HG03558 (cell line): ENCODE results near the gene SIRT2.

Experiments
- ATAC-seq: cut with Tn5 transposase; IDR thresholded peaks from one replicate; pipeline ENCODE4 v1.9.1; 2021; ENCODE audit warnings: moderate number of reproducible peaks; ENCODE audit not compliant: unreplicated experiment; ENCODE audit errors: extremely low read depth

SIRT2 gene

GRCh38 chr19:38849147-38849859, 50.1 kb downstream of the SIRT2 start:
- ATAC-seq: no peak

GRCh38 chr19:38848299-38849146, 50.9 kb downstream of the SIRT2 start:
- no peak for ATAC-seq

- no peak for ATAC-seq
Observed at GRCh38 chr19:38846097-38846496, 53.3 kb downstream of the SIRT2 start.

- no peak for ATAC-seq
Observed at GRCh38 chr19:38845374-38846024, 53.9 kb downstream of the SIRT2 start.

- ATAC-seq: no peak
Observed at GRCh38 chr19:38844093-38844686, 55.2 kb downstream of the SIRT2 start.

- no peak for ATAC-seq
Observed at GRCh38 chr19:38843175-38843758, 56.2 kb downstream of the SIRT2 start.

GRCh38 chr19:38842439-38843174, 56.8 kb downstream of the SIRT2 start:
- no peak for ATAC-seq

GRCh38 chr19:38841787-38842438, 57.5 kb downstream of the SIRT2 start:
- no peak for ATAC-seq

- ATAC-seq: no peak
Observed at GRCh38 chr19:38841180-38841766, 58.1 kb downstream of the SIRT2 start.

- no peak for ATAC-seq
Observed at GRCh38 chr19:38840583-38840968, 58.8 kb downstream of the SIRT2 start.

GRCh38 chr19:38839816-38840582, 59.4 kb downstream of the SIRT2 start:
- ATAC-seq: no peak

GRCh38 chr19:38838986-38839761, 60.2 kb downstream of the SIRT2 start:
- no peak for ATAC-seq

- ATAC-seq: no peak
Observed at GRCh38 chr19:38838208-38838985, 61.0 kb downstream of the SIRT2 start.

- no peak for ATAC-seq
Observed at GRCh38 chr19:38837656-38838121, 61.7 kb downstream of the SIRT2 start.

- ATAC-seq: no peak
Observed at GRCh38 chr19:38836983-38837626, 62.3 kb downstream of the SIRT2 start.
